ENCODE measurements around the gene PTDSS2.
"Not testable (repeated sequence)": the region's sequence is repeated elsewhere in the genome, so short reads cannot be mapped to it uniquely, and the experiment has no call there.

PTDSS2 gene

DNA sequence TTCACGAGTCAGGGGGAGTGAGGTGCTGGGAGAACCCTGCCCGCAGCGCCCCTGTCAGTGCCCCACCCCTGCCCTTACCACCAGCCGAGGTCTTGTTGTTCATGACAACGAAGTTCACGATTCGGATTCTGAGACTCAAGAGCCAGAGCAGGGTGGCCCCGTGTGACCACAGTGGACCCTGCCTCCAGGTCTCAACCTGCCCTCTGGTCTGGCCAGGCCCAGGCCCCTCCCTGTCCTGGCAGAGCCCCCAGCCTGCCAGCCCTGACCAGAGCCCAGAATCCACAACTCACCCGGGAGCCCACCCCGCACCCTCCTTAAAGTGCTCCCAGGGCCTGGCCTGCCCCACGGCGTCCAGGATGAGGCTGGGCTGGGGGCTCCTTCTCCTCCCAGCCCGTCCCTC is 18.2 kb upstream of the PTDSS2 start:
- FAIRE-seq (no peak), DNase-seq (ENCODE audit: low spot score) (no peak)

DNA sequence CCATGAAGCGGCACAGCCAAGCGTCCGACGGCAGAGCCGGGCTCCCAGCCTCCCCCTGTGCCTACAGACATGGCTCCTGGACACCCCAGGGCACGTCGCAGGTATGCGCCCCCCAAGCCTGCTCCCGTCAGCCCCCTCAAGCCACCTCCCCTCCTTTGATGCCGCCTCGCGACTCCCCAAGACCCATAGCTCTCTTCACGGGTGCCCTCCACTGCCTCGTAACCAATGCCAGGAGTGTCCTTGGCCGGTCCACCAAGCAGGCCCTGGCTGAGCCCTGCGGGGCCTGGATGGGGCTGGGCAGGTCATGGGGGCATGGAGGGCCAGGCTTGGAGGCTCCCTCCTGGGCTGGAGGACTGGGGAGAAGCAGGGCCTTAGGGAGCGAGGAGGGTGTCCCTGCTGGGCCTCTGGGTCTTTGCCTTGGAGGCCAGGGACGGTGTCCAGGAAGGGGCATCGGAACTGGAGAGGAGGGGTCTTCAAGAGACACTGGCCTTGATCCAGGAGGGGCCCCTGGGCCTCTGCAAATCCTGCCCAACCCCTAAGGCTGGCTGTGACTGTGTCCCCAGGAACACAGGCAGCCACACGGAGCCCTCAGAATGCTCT is 17.5 kb upstream of the PTDSS2 start:
- DNase-seq (ENCODE audit: low spot score) (no peak), FAIRE-seq (no peak)

DNA sequence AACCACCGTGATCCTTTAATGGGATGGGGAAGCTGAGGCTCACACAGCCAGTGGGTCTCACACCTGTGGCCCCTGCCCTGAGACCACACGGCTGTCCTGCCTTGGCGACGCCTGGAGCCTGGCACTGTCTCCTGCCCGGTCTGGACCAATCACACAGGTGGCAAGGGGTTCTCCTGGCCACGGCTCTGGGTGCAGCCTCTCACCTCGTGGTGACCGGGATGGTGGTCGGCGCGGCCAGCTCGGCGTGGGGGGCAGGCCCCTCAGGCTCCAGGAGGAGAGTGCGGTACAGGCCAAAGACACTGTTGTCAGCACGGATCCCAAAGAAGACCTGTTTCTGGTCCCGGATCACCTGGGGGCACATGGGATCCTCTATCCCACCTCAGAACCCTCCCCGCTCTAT is 17.0 kb upstream of the PTDSS2 start:
- DNase-seq (ENCODE audit: low spot score) (no peak), FAIRE-seq (no peak)

DNA sequence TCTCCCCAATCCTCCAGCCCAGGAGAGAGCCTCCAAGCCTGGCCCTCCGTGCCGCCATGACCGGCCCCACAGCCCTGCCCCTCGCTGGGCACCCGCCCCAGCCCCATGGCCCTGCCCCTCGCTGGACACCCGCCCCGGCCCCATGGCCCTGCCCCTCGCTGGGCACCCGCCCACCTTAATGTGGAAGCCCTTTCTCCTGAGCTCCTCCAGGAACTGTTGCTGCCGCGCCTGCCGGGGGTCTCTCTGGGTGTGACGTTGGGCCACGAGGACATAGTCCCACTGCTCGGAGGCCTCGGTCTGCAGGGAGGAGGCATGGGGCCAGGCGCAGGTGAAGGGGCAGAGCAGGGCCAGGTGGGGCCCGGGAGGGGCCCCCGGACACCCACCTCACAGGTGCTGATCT is 16.4 kb upstream of the PTDSS2 start:
- FAIRE-seq (no peak), DNase-seq (ENCODE audit: low spot score) (no peak)

DNA sequence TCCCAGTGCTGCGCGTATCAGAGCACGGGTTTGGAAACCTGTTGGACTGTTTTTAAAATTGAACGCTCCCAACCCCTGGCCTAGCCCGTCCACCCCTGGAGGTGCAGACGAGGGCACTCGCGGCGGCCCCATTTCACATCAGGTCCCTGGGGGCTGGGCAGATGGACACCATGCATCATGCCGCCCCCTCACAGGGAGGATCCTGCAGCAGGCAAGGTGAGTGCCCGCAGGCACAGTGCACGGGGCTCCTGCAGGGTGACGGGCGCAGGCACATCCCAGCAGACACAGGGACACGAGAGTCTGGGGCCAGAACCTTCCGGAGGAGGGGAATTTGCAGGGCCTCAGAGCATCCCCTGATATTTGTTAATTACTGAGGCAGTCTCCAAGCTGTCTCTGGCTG is 15.6 kb upstream of the PTDSS2 start:
- DNase-seq (ENCODE audit: low spot score) (no peak), FAIRE-seq (no peak)

DNA sequence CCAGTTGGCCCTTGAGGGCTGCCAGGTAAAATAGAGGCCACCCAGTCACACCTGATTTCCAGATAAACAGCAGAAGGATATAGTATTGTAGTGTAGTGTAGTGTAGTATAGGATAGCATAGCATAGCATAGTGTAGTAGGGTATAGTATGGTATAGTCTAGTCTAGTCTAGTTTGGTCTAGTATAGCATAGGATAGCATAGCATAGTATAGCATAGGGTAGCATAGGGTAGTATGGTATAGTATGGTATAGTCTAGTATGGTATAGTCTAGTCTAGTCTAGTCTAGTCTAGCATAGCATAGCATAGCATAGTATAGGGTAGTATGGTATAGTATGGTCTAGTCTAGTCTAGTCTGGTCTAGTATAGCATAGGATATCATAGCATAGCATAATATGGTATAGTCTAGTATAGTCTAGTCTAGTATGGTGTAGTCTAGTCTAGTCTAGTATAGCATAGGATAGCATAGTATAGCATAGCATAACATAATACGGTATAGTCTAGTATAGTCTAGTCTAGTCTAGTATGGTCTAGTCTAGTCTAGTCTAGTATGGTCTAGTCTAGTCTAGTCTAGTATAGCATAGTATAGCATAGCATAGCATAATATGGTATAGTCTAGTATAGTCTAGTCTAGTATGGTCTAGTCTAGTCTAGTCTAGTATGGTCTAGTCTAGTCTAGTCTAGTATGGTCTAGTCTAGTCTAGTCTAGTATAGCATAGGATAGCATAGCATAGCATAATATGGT is 14.9 kb upstream of the PTDSS2 start:
- not testable (repeated sequence) for DNase-seq (ENCODE audit: low spot score); FAIRE-seq

DNA sequence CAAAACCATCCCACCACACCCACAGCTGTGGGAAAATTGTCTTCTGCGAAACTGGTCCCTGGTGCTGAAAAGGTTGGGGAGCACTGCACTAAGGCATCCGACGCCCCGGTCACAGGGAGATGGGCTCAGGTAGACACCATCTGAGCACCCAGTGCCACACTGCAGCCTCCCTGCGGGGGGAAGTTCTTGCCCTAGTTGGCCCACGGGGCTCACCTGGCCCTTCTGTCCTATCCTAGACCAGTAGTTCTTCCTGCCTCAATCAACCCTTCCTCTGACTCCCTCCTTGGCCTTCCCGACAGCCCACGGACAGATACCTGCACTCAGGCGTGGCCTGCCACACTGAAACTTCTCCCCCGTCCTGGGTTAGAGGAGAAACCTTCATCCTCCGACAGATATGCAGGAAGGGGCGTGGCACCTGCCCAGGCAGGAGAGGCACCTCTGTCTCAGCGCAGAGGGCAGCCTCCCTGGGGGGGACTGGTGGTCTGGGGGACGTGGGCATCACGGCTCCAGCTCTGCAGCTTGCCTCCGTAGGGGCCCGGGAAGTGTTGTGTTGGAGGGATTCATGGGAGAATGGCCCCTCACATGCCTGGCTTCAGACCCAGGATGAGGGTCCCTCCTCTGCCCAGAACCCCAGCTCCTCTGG is 12.7 kb upstream of the PTDSS2 start:
- DNase-seq (ENCODE audit: low spot score) = no peak
- FAIRE-seq = no peak

DNA sequence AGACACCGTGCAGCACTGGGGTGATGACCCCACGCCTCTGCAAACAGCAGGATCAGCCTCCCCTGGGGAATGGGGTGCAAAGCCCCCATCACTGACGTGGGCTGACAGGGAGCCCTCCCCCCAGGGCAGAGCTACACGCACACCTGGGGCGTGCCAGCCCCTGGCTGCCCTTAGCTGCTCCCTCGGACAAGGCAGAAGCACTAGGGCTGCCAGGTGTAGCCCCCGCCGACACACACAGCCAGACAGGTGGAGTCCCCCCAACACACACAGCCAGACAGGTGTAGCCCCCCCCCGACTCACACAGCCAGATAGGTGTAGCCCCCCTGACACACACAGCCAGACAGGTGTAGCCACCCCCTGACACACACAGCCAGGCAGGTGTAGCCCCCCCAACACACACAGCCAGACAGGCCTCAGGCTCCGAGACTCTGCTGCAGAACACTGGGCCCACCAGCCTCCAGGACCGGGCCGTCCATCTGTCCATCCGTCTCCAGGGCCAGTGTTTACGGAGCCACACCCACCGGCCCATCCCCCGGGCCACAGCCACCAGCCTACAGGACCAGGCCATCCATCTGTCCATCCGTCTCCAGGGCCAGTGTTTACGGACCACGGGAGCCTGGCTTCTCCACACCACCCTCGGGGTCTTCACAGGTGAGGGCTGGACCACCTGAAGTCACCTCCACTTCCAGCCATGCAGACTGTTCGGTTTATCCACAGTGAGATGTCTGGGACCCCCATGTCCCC is 11.8 kb upstream of the PTDSS2 start:
- no peak for DNase-seq (ENCODE audit: low spot score)
- no peak for FAIRE-seq

DNA sequence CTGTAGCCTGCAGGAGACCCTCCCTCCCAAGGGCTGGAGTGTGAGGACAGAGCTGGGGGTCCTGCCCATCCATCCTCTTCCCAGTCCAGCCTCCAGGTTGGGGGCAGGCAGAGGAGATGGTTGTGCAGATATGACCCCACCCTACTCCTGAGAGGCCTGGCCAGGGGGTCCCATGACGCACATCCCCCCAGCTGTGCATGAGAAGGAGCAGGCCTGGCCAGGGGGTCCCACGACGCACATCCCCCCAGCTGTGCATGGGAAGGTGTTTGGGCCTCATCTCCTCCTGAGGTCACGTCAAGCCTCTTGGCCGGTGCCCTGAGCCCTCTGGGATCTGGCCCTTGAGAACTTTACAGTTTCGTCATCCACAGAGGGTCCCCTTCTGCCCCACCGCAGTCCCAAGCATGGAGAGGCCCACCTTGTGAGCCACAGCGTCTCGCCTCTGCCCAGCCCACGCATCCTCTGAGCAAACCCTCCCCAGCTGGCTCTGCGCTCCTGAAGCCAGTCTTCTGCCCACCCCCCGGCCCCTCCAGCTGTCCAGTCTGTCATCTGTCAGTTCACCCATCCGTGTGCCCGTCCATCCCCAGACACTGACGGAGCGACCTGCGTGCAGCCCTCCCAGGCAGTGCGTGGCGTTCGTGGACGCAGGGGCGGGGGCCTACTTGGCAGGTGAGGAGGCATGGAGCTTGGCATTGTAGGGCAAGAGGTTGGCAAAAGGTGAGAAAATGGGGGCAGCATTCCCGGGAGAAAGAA is 10.6 kb upstream of the PTDSS2 start:
- DNase-seq (ENCODE audit: low spot score) (no peak), FAIRE-seq (no peak)

DNA sequence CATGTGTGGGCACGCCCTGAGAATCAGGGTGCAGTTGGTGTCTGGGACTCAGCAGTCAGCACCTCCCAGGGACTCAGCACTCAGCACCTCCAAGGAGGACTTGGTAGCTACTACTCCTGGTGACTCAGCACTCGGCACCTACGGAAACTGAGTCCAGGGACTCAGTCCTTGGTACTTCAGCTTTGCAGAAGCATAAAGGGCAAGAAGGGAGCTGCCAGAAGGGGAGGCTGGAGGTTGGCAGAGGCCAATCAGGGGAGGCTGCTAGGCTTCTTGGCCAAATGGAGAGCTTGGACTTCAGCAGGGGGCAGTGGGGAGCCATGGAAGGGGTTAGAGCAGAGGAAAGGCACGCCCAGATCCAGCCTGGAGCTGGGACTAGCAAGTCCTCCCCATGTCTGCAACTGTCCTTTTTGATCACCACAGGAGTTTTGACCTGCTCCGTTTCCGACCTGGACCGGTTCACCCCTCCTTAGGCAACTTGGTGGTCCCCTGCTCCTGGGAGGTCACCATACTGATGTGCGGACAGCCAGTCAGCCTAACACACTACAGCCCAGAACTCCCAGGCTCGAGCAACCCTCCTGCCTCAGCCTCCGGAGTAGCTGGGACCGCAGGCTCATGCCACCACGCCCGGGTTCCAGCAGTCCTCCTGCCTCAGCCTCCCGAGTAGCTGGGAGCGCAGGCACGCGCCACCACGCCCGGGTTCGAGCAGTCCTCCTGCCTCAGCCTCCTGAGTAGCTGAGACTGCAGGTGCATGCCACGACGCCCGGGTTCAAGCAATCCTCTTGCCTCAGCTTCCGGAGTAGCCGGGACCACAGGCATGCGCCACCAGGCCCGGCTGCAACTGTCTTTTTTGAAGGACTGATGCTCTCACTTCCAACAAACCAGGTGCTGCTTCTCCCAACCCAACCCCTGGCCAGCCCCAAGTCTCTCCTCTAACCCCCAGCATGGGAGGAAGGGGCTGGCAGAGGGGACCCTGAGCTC is 9.7 kb upstream of the PTDSS2 start:
- DNase-seq (ENCODE audit: low spot score) = no peak
- no peak for FAIRE-seq

DNA sequence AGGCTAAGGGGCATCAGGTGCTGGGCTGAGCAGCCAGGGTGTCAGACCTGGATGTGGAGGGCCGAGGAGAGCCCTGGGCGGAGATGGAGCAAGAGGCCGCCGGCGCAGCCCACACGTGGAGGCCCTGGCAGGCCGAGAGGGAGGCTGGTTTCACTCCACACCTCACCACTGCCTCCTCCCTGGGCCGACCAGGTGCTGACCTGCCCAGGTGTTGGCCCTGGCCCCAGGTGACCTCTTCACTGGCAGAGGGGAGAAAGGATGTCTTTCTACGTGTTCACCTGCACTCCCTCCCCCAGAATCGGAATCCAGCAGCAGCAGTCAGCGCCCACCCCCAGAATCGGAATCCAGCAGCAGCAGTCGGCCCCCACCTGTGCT is 9.0 kb upstream of the PTDSS2 start:
- DNase-seq (ENCODE audit: low spot score) (no peak), FAIRE-seq (no peak)

DNA sequence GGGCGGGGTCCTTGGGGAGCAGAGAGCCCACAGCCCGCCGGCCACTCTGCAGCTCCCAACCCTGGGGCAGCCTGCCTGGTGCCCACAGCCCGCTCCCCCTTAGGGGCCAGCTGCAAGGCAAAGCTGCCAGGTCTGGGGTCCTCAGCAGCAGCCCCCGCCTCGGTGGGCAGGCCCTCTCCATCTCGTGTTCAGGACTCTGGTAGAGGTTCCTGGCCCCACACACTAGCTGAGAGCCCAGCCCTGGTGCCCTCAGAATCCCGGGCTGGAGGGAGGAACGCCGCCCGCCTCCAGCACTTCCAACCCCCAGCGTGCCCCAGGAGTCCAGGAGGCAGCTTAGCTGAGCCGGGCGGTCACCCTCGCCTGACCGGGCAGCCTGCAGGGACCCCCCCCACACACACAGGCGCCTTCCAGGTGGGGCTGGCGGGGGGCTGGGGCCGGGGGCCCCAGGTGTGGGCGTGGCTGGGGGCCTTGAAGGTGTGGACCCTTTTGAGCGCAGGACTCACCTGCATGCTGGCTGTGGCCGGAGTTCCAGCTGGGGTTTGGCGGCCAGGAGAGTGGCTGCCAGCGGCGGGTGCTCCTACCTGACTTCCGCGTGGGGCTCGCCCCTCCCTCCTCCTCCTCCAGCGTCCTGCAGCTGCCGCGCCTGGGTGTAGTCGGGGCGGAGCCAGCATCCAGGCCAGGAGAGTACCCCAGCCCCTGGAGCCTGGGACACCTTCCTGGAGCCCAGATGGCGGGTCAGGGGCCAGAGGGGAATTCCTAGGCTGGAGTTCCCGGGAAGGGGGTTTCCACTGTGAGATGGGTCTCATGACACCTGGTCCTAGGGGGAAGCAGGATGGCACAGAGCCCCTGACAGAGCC is 8.4 kb upstream of the PTDSS2 start, which contains the start of gene ANO9:
Gene ANO9 (minus strand): TSS at position 594 of the 857 bp plus-strand sequence. CDS start 85 bp downstream, at position 509.
- FAIRE-seq = no peak
- no peak for DNase-seq (ENCODE audit: low spot score)

DNA sequence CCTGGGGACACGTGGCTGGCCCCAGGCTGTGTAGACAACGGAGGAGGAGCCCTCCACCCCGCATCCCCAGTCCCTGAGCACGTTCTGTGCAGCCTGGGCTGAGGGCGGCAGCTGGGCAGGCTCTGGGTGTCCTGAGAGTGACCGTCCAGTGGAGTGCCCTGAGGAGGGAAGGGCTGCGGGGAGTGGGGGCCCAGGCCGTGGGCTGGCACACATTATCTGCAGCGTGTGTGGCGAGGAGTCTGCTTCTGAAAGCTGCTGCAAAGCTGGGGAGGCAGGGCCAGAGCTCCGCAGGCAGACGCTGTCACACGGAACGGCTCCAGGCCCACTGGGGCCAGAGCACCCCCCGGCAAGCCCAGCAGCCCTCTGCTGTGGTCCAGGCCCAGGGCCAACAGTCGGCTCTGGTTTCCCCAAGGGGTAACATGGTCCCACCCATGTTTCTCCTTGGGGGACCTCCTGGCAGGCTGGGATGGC is 7.4 kb upstream of the PTDSS2 start:
- no peak for DNase-seq (ENCODE audit: low spot score)
- FAIRE-seq = no peak

DNA sequence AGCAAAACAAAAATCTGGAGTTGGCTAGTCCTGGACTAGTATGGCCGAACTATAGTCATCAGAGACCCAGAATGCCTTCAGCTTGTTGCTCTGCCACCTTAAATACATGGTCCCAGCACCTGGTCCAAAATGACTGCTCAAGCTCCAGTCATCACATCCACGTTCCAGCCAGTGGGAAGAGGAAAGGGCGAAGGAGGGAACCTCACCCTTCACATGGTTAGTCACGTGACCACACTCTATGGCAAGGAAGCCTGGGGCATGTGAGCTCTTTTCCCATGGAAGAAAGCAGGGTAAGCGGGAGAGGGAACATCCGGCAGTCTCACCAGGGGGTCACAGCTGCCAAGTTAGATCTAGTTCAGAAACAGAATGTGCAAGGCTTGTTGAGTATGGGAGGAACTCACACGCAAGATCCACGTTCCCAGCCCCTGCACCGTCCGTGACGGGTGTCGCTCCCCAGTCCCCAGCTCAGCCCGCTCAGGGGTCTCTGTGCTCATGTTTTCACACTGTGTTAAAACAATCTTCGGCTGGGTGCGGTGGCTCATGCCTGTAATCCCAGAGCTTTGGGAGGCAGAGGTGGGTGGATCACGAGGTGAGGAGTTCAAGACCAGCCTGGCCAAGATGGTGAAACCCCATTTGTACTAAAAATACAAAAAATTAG is 6.4 kb upstream of the PTDSS2 start:
- FAIRE-seq = no peak
- DNase-seq (ENCODE audit: low spot score) = no peak

DNA sequence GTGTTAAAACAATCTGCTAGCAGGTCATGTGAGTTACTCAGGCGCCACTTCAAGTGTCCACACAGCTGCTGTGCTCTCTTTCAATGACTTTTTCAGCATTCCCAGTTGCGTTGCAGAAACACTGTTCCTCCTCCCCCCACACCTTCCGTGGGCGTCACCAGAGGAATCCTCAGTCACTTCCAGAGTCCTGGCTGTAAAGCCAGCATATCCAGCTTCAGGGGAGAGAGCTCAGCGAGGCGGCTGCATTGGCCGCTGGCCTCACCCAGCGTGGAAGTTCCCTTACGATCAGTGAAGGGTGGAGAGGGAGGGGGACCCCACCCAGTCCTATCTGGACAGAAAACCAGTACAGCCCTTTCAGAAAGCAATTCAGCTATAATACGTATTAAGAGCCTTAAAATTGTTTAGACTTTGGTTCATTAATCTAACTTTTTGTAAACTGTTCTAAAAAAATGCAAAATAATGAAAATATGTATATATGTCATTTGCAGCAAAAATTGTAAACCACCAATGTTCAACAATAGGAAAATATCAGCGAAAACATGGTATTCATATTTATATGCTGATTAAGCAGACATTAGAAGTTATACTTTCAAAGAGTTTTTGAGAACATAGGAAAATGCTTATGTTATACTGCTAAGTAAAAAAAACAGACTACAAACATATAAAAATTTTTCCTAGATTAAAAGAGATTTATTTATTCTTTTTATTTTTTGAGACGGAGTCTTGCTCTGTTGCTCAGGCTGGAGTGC is 5.5 kb upstream of the PTDSS2 start:
- no peak for DNase-seq (ENCODE audit: low spot score)

DNA sequence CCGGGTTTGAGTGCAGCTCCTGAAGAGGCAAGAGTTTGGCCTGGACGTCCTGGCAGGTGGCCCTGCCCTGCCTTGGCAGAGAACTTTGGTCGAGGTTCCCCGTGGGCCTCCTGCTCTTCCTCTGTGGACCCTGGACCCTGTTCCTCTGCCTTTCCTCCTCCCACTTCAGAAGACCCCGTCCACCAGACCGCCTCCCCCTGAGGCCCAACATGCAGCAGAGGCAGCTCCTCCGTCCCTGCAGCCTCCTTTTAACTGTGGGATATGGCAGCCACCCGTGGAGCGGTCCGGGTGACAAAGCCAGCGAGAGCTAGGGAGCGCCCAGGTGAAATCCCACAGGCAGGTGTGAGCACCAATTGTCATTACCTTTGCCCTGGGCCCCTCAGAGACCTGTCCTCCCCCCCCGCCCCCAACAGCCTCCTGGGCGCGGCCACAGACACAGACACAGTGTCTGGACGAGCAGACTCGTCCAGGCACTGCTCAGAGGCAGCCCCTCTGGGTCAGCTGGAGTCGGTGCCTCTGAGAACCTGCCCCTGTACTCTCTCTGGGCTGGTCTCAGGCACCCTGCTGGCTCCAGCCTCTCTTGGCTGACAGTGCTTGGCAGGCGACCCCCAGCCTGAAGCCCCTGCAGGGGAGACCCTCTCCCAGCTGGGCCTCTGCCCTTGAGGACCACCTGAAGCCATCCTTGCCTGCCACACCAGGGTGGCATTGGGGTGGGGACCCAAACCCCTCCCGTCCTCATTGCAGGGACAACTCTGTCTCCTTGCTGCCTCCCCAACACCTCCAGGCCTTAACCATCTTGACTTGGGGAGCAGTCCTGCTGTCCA is 4.1 kb upstream of the PTDSS2 start:
- FAIRE-seq (no peak), DNase-seq (ENCODE audit: low spot score) (no peak)

More for the DNA sequence above, 5.5 kb upstream of the PTDSS2 start:
- FAIRE-seq = no peak

DNA sequence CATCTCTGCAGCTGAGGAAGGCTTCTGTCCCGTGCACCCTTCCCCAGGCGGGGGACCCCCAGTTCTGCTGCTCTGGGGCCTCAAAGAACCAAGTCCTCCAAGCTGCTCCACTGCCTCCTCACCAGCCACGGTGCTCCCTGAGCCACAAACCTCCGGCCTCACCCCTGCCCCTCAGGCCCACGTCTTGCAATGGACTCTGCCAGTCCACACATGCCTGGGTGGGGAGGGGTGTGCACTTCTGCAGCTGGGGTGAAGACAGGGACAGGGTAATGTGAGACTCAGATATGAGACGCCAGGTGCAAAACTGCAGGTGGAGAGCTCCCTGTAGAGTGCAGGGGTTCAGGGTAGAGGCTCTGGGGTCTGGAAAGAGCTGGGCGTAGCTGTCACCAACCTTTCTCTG is 3.2 kb upstream of the PTDSS2 start:
- DNase-seq (ENCODE audit: low spot score) (no peak), FAIRE-seq (no peak)
